Glutamatergic neuron (in vitro differentiated cells): ENCODE results near the gene KRT9. TPM values are rescaled to one million over a fixed set of nuclear protein-coding genes. Genes with fewer than 3 reads are reported as not detected.

Source experiments
- DNase-seq: peaks from one replicate; pipeline ENCODE4 v3.0.0; 2022
- H3K27ac Mint-ChIP-seq: one replicate; pipeline ENCODE4 v1.8.0; 2020; ENCODE audit warnings: mild to moderate bottlenecking, mixed read lengths, inconsistent platforms; ENCODE audit not compliant: unreplicated experiment
- H3K27me3 Mint-ChIP-seq: one replicate; pipeline ENCODE4 v1.8.0; 2020; ENCODE audit warnings: mild to moderate bottlenecking, moderate library complexity, mixed read lengths, inconsistent platforms; ENCODE audit not compliant: unreplicated experiment
- H3K36me3 Mint-ChIP-seq: one replicate; pipeline ENCODE4 v1.8.0; 2020; ENCODE audit warnings: mild to moderate bottlenecking, mixed read lengths, inconsistent platforms; ENCODE audit not compliant: unreplicated experiment
- H3K4me1 Mint-ChIP-seq: one replicate; pipeline ENCODE4 v1.8.0; 2020; ENCODE audit warnings: mild to moderate bottlenecking, low read depth, mixed read lengths, inconsistent platforms; ENCODE audit not compliant: unreplicated experiment
- H3K4me3 Mint-ChIP-seq: one replicate; pipeline ENCODE4 v1.8.0; 2020; ENCODE audit warnings: mild to moderate bottlenecking, mixed read lengths, inconsistent platforms; ENCODE audit not compliant: unreplicated experiment
- H3K9me3 Mint-ChIP-seq: one replicate; pipeline ENCODE4 v1.8.0; 2020; ENCODE audit warnings: mild to moderate bottlenecking, moderate library complexity, mixed read lengths, inconsistent platforms; ENCODE audit not compliant: unreplicated experiment
- CTCF ChIP-seq: fragments of 200-600 bp; sonication (generic); IDR thresholded peaks from one replicate; pipeline ENCODE4 v1.5.0; 2021; ENCODE audit not compliant: partially characterized antibody, unreplicated experiment
- total RNA-seq: library from RNA; stranded (reverse); fragmentation: NEBNext Ultra II Directional; extraction: Animal tissue kit (Norgen Biotek cat#: 25700); gene quantifications from one replicate; pipeline ENCODE4 v1.2.1, GENCODE V29; 2021; ENCODE audit not compliant: unreplicated experiment

KRT9 gene
- total RNA-seq, 1 donor from 2014 or later: not detected

DNA sequence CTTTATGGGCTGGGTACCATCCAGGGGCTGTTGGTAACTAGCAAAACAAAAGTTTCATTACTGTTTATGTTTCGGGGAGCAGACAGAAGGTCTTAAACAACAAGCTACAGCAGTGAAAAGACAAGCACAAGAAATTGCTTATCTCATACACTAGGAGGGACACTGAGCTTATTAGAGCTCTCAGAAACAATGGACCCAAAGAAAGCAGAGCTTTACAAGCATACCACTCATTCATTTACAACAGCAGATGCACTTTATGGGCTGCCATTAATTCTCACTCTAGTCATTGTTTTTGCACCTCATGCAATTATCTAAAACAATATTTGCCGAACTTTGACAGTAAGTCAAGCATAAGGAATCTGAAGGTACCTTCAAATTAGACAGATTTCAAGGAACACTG lies 30.7 kb upstream of the KRT9 start:
- Mint-ChIP-seq H3K4me3 (no peak overlapping the region), H3K36me3 (peaks cover 10% of the 10 kb centered on the region), H3K27me3 (no peaks in the 10 kb centered on the region), H3K4me1 (peaks cover 5% of the 10 kb centered on the region), H3K27ac (no peak overlapping the region), H3K9me3 (no peaks in the 10 kb centered on the region)
- DNase-seq: no peak
- no peak for TF ChIP-seq CTCF

- peaks cover 4% of the 10 kb centered on the region for H3K27me3 Mint-ChIP-seq
- peaks cover 3% of the 10 kb centered on the region for H3K9me3 Mint-ChIP-seq
- DNase-seq: no peak
- peaks cover 7% of the 10 kb centered on the region for H3K4me1 Mint-ChIP-seq
- H3K36me3 Mint-ChIP-seq: no peaks in the 10 kb centered on the region
- no peak overlapping the region for H3K4me3 Mint-ChIP-seq
- TF ChIP-seq CTCF: no peak
- H3K27ac Mint-ChIP-seq: no peak overlapping the region
Observed at GRCh38 chr17:41600318-41600717, 28.5 kb upstream of the KRT9 start.

GRCh38 chr17:41599680-41600079 lies 27.8 kb upstream of the KRT9 start:
- Mint-ChIP-seq H3K27me3 (peaks cover 4% of the 10 kb centered on the region), H3K27ac (no peak overlapping the region), H3K4me3 (no peak overlapping the region), H3K9me3 (peaks cover 3% of the 10 kb centered on the region), H3K4me1 (peaks cover 7% of the 10 kb centered on the region), H3K36me3 (no peaks in the 10 kb centered on the region)
- no peak for DNase-seq
- no peak for TF ChIP-seq CTCF

DNA sequence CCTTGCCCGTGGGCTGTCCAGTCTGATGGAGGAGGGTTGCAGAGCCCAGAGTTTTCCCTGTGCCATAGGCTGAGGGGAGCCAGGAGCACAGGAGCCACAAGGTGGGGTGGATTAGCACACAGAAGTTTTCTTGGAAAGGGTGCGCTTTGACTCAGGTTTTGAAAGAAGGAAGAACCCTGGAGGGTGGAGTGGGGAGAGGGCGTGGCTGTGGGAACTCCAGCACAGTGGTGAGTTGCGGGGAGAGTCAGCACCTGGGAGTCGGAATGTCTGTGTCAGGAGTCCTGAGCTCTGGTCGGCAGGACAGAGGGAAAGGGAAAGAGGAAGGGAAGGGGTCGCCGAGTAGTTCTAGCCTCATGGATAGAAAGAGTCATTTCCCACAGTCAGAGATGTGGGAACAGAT lies 23.7 kb upstream of the KRT9 start:
- Mint-ChIP-seq H3K27me3 (peaks cover 4% of the 10 kb centered on the region), H3K36me3 (no peaks in the 10 kb centered on the region), H3K4me3 (no peak overlapping the region), H3K27ac (no peak overlapping the region), H3K4me1 (peaks cover 5% of the 10 kb centered on the region), H3K9me3 (peaks cover 3% of the 10 kb centered on the region)
- no peak for TF ChIP-seq CTCF
- no peak for DNase-seq

DNA sequence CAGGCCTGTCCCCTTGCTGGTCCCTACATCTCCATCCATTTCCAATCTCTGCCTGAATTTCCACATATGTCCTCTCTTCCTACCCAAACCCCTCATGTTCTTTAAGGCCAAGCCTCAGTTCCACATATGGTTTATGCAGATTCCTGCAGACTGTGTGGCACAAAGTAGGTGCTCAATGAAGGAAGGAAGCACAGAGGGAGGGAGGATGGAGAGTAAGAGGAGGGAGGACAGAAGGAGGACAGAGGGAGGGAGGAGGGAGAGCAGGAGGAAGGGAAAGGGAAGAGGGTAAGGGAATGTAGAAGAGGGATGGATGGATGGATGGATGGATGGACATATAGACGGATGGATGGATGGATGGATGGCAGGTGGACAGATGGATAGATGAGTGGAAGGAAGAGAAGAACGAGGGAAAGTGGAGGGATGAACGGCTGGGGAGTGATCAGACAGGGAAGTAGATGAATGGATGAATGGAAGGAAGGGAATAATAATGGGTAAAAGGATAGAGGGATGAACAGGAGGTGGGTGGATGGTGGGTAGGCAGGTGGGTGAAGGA lies 22.6 kb upstream of the KRT9 start:
- TF ChIP-seq CTCF: no peak
- no peak overlapping the region for H3K27ac Mint-ChIP-seq
- no peaks in the 10 kb centered on the region for H3K36me3 Mint-ChIP-seq
- no peak overlapping the region for H3K4me3 Mint-ChIP-seq
- peaks cover 3% of the 10 kb centered on the region for H3K9me3 Mint-ChIP-seq
- peaks cover 5% of the 10 kb centered on the region for H3K4me1 Mint-ChIP-seq
- DNase-seq: no peak
- H3K27me3 Mint-ChIP-seq: peaks cover 4% of the 10 kb centered on the region
